Astrocyte (in vitro differentiated cells and primary cell): Measurements from ENCODE around the gene FAM20B. TPM values are rescaled to one million over a fixed set of nuclear protein-coding genes. Genes with fewer than 3 reads are reported as not detected.

Experiments used
- DNase-seq: peaks from one replicate; pipeline ENCODE4 v3.0.0-alpha.2; 2010; ENCODE audit warnings: low read depth
- FAIRE-seq: peaks from 2 replicates; lab custom pipeline; 2011; peaks lifted over from hg19 to GRCh38; lab: Jason Lieb, UNC
- H2AFZ ChIP-seq: 2 replicates; pipeline ENCODE4 v1.6.0; 2012; ENCODE audit warnings: low read depth, low read length, inconsistent platforms
- H3K27ac ChIP-seq: 2 replicates; pipeline ENCODE4 v1.5.1; 2011; ENCODE audit warnings: low read depth, low read length, inconsistent platforms
- H3K27me3 ChIP-seq: 2 replicates; pipeline ENCODE4 v1.6.0; 2011; ENCODE audit warnings: low read length, inconsistent platforms; ENCODE audit not compliant: insufficient read depth
- H3K36me3 ChIP-seq: 2 replicates; pipeline ENCODE4 v1.5.1; 2011; ENCODE audit warnings: low read length, inconsistent platforms; ENCODE audit not compliant: insufficient read depth
- H3K4me1 ChIP-seq: 2 replicates; pipeline ENCODE4 v1.5.1; 2011; ENCODE audit warnings: low read length, inconsistent platforms; ENCODE audit not compliant: insufficient read depth
- H3K4me2 ChIP-seq: 2 replicates; pipeline ENCODE4 v1.6.0; 2012; ENCODE audit warnings: low read length, inconsistent platforms
- H3K4me3 ChIP-seq: 2 replicates; pipeline ENCODE4 v1.5.1; 2011; ENCODE audit warnings: low read depth, mild to moderate bottlenecking, low read length, inconsistent platforms; ENCODE audit not compliant: insufficient read depth
- H3K79me2 ChIP-seq: 2 replicates; pipeline ENCODE4 v1.6.0; 2012; ENCODE audit warnings: mild to moderate bottlenecking, low read length, inconsistent platforms; ENCODE audit not compliant: insufficient read depth
- H3K9ac ChIP-seq: 2 replicates; pipeline ENCODE4 v1.6.0; 2012; ENCODE audit warnings: mild to moderate bottlenecking, low read length, inconsistent platforms
- H3K9me3 ChIP-seq: 2 replicates; pipeline ENCODE4 v1.5.1; 2012; ENCODE audit warnings: low read depth, mild to moderate bottlenecking, low read length, inconsistent platforms; ENCODE audit not compliant: insufficient read depth
- H4K20me1 ChIP-seq: 2 replicates; pipeline ENCODE4 v1.6.0; 2012; ENCODE audit warnings: low read length, inconsistent platforms; ENCODE audit not compliant: insufficient read depth
- H3K27ac Mint-ChIP-seq: one replicate; pipeline ENCODE4 v1.8.0; 2021; ENCODE audit warnings: mild to moderate bottlenecking, mixed read lengths; ENCODE audit not compliant: unreplicated experiment
- H3K27me3 Mint-ChIP-seq: one replicate; pipeline ENCODE4 v1.8.0; 2021; ENCODE audit warnings: low read depth, mixed read lengths; ENCODE audit not compliant: unreplicated experiment
- H3K36me3 Mint-ChIP-seq: one replicate; pipeline ENCODE4 v1.8.0; 2021; ENCODE audit warnings: low read depth, mixed read lengths; ENCODE audit not compliant: unreplicated experiment
- H3K4me1 Mint-ChIP-seq: one replicate; pipeline ENCODE4 v1.8.0; 2021; ENCODE audit warnings: low read depth, mixed read lengths; ENCODE audit not compliant: unreplicated experiment
- H3K4me3 Mint-ChIP-seq: one replicate; pipeline ENCODE4 v1.8.0; 2021; ENCODE audit warnings: mild to moderate bottlenecking, moderate library complexity, mixed read lengths; ENCODE audit not compliant: unreplicated experiment
- H3K9me3 Mint-ChIP-seq: one replicate; pipeline ENCODE4 v1.8.0; 2021; ENCODE audit warnings: mild to moderate bottlenecking, mixed read lengths; ENCODE audit not compliant: unreplicated experiment
- CTCF ChIP-seq: IDR thresholded peaks from 2 replicates; pipeline ENCODE4 v1.5.1; 2011; ENCODE audit warnings: low read depth, mild to moderate bottlenecking, inconsistent platforms, low read length, moderate library complexity; ENCODE audit not compliant: insufficient read depth
- EZH2 ChIP-seq: IDR thresholded peaks from 2 replicates; pipeline ENCODE4 v1.6.1; 2012; ENCODE audit warnings: mild to moderate bottlenecking, low read length, inconsistent platforms; ENCODE audit not compliant: insufficient read depth
- total RNA-seq: library from RNA; stranded (reverse); gene quantifications from 2 replicates; pipeline ENCODE4 v1.2.1, GENCODE V29; 2021

Gene FAM20B
- total RNA-seq, 1 donor from 2014 or later = 34.0 TPM

DNA sequence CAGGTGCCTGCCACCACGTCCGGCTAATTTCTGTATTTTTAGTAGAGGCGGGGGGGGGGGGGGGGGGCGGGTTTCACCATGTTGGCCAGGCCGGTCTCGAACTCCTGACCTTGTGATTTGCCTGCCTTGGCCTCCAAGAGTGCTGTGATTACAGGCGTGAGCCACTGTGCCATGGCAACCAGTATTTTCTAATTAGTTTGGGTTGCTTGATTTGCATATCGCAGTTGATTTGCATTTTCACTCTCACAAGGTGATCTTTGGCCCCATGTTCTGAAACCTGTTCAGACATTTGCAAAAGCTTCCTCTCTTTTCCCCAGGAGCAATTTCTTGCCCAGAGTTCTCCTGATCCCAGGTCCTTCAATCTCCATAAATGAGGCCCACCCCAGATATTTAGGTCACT is 57.8 kb downstream of the FAM20B start:
- H3K27me3 ChIP-seq = no peaks in the 10 kb centered on the region
- FAIRE-seq = no peak
- Mint-ChIP-seq H3K4me1 (peaks cover 7% of the 10 kb centered on the region), H3K9me3 (no peaks in the 10 kb centered on the region), H3K27me3 (no peaks in the 10 kb centered on the region), H3K4me3 (peak overlapping the region; percentile 92), H3K36me3 (peaks cover 1% of the 10 kb centered on the region), H3K27ac (peak overlapping the region; percentile 47)
- H3K27ac ChIP-seq = no peak overlapping the region
- DNase-seq = no peak
- peaks cover 10% of the 10 kb centered on the region for H3K4me1 ChIP-seq
- peaks cover 25% of the 10 kb centered on the region for H4K20me1 ChIP-seq
- no peak overlapping the region for H2AFZ ChIP-seq
- no peak for TF ChIP-seq CTCF
- TF ChIP-seq EZH2 = no peak
- no peak overlapping the region for H3K4me3 ChIP-seq
- H3K36me3 ChIP-seq = peaks cover 3% of the 10 kb centered on the region
- no peak overlapping the region for H3K9ac ChIP-seq
- peak overlapping the region; percentile 90 for H3K4me2 ChIP-seq
- no peaks in the 10 kb centered on the region for H3K9me3 ChIP-seq
- peaks cover 22% of the 10 kb centered on the region for H3K79me2 ChIP-seq

- Mint-ChIP-seq H3K4me3 (no peak overlapping the region), H3K4me1 (peaks cover 1% of the 10 kb centered on the region), H3K27me3 (no peaks in the 10 kb centered on the region), H3K36me3 (peaks cover 4% of the 10 kb centered on the region), H3K9me3 (no peaks in the 10 kb centered on the region), H3K27ac (no peak overlapping the region)
- no peaks in the 10 kb centered on the region for H3K9me3 ChIP-seq
- peaks cover 28% of the 10 kb centered on the region for H3K79me2 ChIP-seq
- no peak overlapping the region for H3K4me2 ChIP-seq
- H3K27ac ChIP-seq = no peak overlapping the region
- peaks cover 26% of the 10 kb centered on the region for H3K36me3 ChIP-seq
- no peaks in the 10 kb centered on the region for H3K27me3 ChIP-seq
- peaks cover 53% of the 10 kb centered on the region for H4K20me1 ChIP-seq
- H3K4me3 ChIP-seq = no peak overlapping the region
- TF ChIP-seq EZH2 (no peak), CTCF (no peak)
- H3K4me1 ChIP-seq = peaks cover 4% of the 10 kb centered on the region
- DNase-seq (no peak), FAIRE-seq (no peak)
- H2AFZ ChIP-seq = no peak overlapping the region
- no peak overlapping the region for H3K9ac ChIP-seq
These were observed 62.0 kb downstream of the FAM20B start for GRCh38 chr1:179087665-179088064.

GRCh38 chr1:179089827-179090482 is 64.3 kb downstream of the FAM20B start:
- no peaks in the 10 kb centered on the region for H3K27me3 Mint-ChIP-seq
- FAIRE-seq = no peak
- no peaks in the 10 kb centered on the region for H3K4me1 ChIP-seq
- peaks cover 22% of the 10 kb centered on the region for H3K79me2 ChIP-seq
- H3K4me1 Mint-ChIP-seq = peaks cover 4% of the 10 kb centered on the region
- no peak overlapping the region for H2AFZ ChIP-seq
- peaks cover 15% of the 10 kb centered on the region for H3K36me3 Mint-ChIP-seq
- H3K27me3 ChIP-seq = no peaks in the 10 kb centered on the region
- no peak overlapping the region for H3K4me2 ChIP-seq
- peaks cover 60% of the 10 kb centered on the region for H4K20me1 ChIP-seq
- H3K4me3 ChIP-seq = no peak overlapping the region
- no peak overlapping the region for H3K27ac ChIP-seq
- peaks cover 45% of the 10 kb centered on the region for H3K36me3 ChIP-seq
- H3K27ac Mint-ChIP-seq = no peak overlapping the region
- H3K4me3 Mint-ChIP-seq = no peak overlapping the region
- TF ChIP-seq CTCF = no peak
- no peak for TF ChIP-seq EZH2
- no peak for DNase-seq
- peaks cover 2% of the 10 kb centered on the region for H3K9me3 Mint-ChIP-seq
- no peaks in the 10 kb centered on the region for H3K9me3 ChIP-seq
- no peak overlapping the region for H3K9ac ChIP-seq
